NCI-H2081 (cell line): ENCODE results near the gene HCN2.
"Not testable (repeated sequence)": the region's sequence is repeated elsewhere in the genome, so short reads cannot be mapped to it uniquely, and the experiment has no call there.

Experiments
- DNase-seq, 2 experiments: peaks; one replicate each; lab custom pipeline; 2025; lab: John Stamatoyannopoulos, UW

HCN2 gene

DNA sequence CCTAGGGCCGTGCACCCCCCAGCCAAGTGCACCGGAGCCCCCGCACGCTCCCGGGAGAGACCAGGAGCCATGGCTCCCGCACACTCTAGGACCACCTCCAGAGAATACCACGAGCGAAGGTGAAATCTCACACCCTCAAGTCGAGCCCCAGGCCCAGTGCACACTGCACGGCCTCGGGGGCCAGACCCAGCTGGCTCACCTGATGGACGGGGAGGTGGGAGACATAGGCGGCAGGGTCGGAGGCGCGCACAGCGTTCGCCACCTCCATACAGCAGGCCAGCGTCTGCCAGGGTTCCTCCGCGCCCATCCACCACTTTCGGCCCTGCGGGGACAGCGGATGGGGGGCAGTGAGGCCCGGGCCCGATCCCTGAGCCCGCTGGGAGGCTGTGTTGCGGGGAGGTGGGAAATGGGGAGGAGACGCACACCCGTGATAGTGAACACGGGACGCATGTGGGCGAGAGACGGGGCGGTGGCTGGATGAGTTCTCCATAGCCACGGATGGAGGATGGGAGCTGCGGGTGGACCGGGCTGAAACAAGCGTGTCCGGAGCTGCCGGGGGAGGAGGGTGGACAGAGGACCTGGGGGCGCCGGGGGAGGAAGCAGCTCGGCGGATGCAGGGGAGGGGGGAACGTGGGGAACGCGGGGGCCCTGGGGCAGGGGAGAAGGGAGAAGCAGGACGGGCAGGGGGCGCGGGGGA, 30.6 kb downstream of the HCN2 start:
- DNase-seq, result no peak

- DNase-seq, result not testable (repeated sequence)
These were observed 31.5 kb downstream of the HCN2 start for GRCh38 chr19:621191-621590.

DNA sequence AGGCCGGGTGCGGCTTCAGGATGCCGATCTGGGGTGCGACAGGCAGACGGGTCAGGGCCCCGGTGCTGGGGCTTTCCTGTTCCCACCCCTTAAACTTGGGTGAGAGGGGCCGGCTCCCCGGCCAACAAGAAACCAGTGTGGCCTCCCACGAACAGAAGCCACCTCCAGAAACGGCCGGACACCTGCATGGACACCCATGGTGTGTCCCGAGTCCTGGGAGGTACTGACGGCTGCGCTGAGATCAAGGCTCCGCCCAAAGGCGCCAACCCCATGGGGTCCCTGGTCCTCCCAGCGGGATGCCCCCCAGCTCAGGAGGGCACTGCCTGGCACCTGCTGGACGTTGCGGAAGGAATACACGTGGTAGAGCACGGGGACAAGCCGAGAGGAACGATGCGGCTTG, 32.1 kb downstream of the HCN2 start:
- no peak for DNase-seq

GRCh38 chr19:622666-623065, 33.0 kb downstream of the HCN2 start:
- no peak for DNase-seq

- DNase-seq, result no peak
These were observed 33.7 kb downstream of the HCN2 start for GRCh38 chr19:623175-623916.

- no peak for DNase-seq
These were observed 34.3 kb downstream of the HCN2 start for GRCh38 chr19:623974-624373.

DNA sequence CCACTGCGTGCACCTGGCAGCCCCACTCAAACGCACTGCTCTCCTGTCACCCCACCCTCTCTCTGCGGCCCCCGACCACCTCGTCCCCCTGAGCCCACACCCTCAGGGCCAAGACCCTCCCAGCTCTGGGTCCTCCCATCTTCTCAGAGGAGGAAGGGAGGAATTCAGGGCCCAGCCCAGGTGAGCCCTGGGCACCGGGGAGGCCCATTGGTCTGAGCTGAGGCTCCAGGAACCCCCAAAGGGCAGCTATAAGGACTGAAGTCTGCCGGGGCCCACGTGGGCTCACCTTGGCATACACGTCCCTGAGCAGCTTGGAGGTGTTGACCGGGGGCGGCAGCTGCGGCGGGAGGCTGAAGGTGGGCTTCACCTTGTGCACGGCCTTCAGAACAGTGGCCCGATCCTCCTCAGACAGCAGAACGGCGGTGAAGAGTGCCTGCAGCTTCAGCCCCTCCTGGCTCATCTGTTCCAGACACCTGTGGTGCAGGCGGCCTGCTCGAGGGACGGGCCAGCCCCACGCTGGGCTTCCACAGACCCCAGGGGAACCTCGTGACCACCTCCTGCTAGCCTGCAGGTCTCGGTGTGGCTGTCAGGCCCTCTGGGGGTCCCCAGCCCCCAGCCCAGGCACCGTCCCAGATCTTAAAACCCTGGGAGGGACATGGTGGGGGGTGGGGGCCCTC, 34.9 kb downstream of the HCN2 start:
- DNase-seq, result no peak

- DNase-seq, result no peak
These were observed 35.6 kb downstream of the HCN2 start for GRCh38 chr19:625257-625656.

- not testable (repeated sequence) for DNase-seq
These were observed 36.9 kb downstream of the HCN2 start for GRCh38 chr19:626566-626965.

GRCh38 chr19:628168-628567, 38.5 kb downstream of the HCN2 start:
- no peak for DNase-seq

DNA sequence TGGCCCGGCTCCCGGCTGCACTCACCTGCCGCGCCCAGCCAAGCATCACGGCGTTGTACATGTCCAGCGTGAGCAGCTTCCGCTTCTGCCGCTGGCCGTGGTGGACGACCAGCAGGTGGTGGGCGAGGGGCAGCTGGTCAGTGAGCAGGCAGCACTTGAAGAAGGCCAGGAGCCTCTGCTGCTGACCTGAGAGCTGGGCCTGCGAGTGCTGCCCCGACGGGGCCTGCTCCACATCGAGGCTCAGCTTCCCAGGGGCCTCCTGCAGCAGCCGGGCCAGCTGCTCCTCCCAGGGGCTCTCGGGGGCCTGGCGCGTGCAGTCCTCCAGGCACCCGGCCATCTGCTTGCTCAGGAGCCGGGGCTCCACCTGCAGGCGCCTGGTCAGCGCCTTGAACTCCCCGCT, 39.8 kb downstream of the HCN2 start:
- peak; percentile 36 to 61 for DNase-seq

GRCh38 chr19:629961-630714, 40.5 kb downstream of the HCN2 start:
- DNase-seq, result no peak

DNA sequence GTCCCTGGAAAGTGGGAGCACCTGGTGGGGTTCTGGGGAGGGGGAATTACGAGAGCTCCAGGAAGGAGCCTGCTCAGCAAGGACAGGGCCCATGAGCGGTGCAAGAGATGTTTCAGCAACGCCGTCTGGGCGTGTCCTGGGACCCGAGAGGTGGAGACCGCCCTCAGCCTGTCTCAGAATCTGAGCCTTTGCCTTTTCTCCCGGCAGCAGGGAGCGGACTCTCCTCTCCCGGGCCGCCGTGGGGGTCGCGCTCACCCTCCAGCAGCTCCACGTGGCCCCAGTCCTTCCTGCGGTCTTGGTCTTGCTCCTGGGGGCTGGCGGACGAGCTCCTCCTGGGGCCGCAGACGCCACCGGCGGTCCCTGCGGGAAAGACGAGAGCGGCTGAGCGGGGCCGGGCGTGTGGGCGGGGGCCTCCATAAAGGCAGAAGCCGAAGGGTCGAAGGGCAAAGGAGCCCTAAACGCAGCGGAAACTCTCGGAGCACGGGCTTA, 42.9 kb downstream of the HCN2 start:
- peak; percentile 4 to 22 for DNase-seq

GRCh38 chr19:633068-633785, 43.5 kb downstream of the HCN2 start, which contains the start of gene POLRMT:
POLRMT (minus strand) TSS chr19:633537; CDS start chr19:633512, 25 bp downstream.
- peak; percentile 96 to 97 for DNase-seq

DNA sequence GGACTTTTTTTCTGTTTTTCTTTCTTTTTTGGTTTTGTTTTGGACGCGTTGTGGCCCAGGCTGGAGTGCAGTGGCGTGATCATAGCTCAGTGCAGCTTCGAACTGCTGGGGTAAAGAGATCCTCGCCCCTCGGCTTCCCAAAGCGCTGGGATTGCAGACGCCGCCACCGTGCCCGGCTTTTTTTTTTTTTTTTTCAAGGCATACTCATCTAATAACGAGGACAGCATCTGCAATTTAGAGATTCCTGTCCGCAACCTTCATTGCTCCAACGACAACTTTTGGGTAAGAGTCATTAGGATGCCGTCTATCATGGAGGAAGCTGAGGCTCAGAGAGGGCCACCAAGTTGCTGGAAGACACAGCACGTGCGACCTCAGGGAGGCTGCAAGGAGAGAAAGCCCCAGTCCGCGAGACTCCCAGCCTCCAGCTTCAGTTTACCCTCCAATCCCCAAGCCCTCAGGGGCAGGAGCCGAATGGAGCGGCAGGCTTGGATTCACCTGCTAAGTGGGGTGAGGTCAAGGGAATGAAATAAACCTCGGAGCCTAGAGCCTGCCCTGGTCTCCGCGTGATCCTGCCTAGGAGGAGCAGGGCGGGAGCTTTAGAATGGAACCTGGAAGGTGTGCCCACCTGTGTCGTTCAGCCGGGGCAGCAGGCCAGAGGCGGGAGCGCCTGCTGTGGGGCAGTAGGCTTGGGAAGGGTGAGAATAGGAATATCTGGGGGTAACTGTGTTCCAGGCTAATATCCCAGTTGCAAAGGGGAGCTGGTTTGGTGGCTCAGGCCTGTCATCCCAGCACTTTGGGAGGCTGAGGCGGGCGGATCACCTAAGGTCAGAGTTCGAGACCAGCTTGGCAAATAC, 44.3 kb downstream of the HCN2 start:
- DNase-seq, result no peak

DNA sequence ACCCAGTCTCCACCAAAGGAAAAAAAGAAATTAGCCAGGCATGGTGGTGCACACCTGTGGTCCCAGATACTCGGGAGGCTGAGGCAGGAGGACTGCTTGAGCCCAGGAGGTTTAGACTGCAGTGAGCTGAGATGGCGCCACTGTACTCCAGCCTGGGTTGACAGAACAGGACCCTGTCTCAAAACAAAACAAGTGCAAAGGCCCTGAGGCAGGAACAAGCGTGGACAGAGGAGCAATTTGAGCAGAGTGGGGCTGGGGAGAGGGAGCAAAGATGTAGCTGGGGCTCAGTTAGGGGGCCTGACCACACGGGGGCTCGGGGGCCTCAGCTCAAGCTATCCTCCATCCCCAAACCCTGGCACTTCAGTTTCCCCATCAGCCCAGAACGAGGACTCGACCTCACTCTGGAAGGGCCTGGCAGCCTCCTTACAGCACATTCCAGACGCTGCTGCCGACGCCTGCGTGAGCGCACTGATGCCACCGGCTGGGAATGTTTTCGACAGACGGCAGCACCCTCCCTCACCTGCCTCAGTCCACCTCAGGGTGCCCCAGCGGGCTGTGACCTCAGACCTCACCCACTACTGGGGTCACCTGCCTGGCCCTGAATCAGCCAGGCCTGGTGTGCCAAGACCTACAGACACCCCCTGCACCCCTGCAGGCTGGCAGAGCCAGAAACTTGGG, 45.4 kb downstream of the HCN2 start:
- DNase-seq, result no peak

- no peak for DNase-seq
These were observed 49.2 kb downstream of the HCN2 start for GRCh38 chr19:638906-639252.

- DNase-seq, result peak; percentile 71 to 89
These were observed 49.8 kb downstream of the HCN2 start, which contains the start of gene FGF22 for GRCh38 chr19:639253-640160. FGF22 (plus strand) TSS chr19:639879; CDS start chr19:639926, 47 bp downstream.

DNA sequence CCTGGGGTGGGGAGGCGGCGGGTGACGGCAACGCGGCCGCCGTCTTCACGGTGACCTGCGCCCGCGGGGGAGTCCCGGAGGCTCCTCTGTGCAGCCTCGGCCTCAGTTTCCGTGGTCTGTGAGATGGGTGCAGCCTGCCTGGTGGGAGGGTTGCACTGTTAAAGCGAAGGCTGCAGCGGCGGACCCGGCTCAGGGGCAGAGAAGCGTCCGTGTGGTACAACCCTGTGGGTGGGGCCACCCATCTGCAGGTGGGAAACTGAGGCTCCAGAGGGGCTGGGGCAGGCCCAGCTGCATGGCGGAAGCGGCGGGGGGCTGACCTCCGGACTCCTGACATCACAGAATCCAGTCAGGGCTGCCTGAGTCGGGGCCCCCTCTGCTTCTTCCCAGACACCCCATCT, 50.5 kb downstream of the HCN2 start:
- DNase-seq, result no peak
